HepG2 (cell line): ENCODE measurements around the gene HOXD3.

Experiments used
- ARNTL ChIP-seq: sonication (generic); formaldehyde crosslinking; IDR thresholded peaks from 2 replicates; pipeline ENCODE4 v1.4.0; 2020; ENCODE audit warnings: mild to moderate bottlenecking, missing genetic modification reagents
- BHLHE40 ChIP-seq: IDR thresholded peaks from 2 replicates; pipeline ENCODE4 v1.6.1; 2011; ENCODE audit warnings: low read length, improper control_type of control experiment
- CAMTA2 ChIP-seq: sonication (generic); formaldehyde crosslinking; IDR thresholded peaks from 2 replicates; pipeline ENCODE4 v1.4.0; 2020; ENCODE audit warnings: mild to moderate bottlenecking, missing genetic modification reagents, borderline replicate concordance
- HNRNPL ChIP-seq: fragments of 200-400 bp; formaldehyde crosslinking; IDR thresholded peaks from 2 replicates; pipeline ENCODE4 v1.6.1; 2017; ENCODE audit warnings: mild to moderate bottlenecking, low read depth, low read length
- ZBTB7A ChIP-seq: sonication (generic); formaldehyde crosslinking; IDR thresholded peaks from 2 replicates; pipeline ENCODE4 v1.8.0; 2022; ENCODE audit warnings: mild to moderate bottlenecking, missing genetic modification reagents
- ZNF558 ChIP-seq: sonication (generic); formaldehyde crosslinking; IDR thresholded peaks from 2 replicates; pipeline ENCODE4 v1.9.0; 2022; ENCODE audit warnings: mild to moderate bottlenecking, missing genetic modification reagents, borderline replicate concordance
- TF ChIP-seq, protein P1 (sequence below): sonication (generic); formaldehyde crosslinking; IDR thresholded peaks from 2 replicates; pipeline ENCODE4 v1.5.0; 2020; ENCODE audit warnings: mild to moderate bottlenecking, missing genetic modification reagents, borderline replicate concordance

DNA sequence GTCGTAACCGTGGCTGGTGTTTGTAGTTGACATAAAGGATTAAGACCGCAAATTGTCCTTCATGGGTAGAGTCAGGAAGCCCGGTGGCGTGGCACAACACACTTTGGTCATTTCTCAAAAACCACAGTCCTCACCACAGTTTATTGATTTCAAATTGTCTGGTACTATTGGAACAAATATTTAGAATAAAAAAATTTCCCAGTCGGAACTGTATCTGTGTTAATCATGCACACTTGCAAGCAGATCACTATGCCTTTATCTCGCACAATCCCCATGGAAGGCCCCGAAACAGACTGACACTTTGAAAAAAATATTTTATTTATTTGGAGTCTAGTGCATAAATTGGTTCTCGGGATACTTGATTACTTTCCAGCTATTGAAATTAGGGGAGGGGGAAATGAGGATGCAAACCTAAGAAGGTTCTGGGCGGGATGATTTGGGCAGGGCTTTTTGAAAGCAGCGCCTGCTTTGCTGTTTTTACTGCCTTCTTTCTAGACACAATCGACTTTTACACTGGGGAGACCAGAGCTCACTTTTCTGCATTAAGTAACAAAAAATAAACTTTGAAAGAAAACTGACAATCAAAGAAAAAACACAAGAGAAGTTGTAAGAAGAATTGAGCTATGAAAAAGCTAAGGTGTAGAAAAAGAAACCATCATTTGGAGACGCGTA is 15.9 kb downstream of the HOXD3 start:
- no peak for TF ChIP-seq BHLHE40
- no peak for TF ChIP-seq ZNF558 (CRISPR knock-in tag)
- TF ChIP-seq, protein P1, sequence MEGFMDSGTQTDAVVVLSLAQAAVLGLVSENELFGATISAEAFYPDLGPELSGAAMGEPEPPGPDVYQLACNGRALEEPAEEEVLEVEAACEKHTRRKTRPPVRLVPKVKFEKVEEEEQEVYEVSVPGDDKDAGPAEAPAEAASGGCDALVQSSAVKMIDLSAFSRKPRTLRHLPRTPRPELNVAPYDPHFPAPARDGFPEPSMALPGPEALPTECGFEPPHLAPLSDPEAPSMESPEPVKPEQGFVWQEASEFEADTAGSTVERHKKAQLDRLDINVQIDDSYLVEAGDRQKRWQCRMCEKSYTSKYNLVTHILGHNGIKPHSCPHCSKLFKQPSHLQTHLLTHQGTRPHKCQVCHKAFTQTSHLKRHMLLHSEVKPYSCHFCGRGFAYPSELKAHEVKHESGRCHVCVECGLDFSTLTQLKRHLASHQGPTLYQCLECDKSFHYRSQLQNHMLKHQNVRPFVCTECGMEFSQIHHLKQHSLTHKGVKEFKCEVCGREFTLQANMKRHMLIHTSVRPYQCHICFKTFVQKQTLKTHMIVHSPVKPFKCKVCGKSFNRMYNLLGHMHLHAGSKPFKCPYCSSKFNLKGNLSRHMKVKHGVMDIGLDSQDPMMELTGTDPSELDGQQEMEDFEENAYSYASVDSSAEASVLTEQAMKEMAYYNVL = no peak
- no peak for TF ChIP-seq ZBTB7A (CRISPR knock-in tag)
- no peak for TF ChIP-seq CAMTA2 (CRISPR knock-in tag)
- TF ChIP-seq ARNTL (CRISPR knock-in tag) = no peak
- TF ChIP-seq HNRNPL = no peak
